ENCODE results near the gene KRT23.

The KRT23 gene

DNA sequence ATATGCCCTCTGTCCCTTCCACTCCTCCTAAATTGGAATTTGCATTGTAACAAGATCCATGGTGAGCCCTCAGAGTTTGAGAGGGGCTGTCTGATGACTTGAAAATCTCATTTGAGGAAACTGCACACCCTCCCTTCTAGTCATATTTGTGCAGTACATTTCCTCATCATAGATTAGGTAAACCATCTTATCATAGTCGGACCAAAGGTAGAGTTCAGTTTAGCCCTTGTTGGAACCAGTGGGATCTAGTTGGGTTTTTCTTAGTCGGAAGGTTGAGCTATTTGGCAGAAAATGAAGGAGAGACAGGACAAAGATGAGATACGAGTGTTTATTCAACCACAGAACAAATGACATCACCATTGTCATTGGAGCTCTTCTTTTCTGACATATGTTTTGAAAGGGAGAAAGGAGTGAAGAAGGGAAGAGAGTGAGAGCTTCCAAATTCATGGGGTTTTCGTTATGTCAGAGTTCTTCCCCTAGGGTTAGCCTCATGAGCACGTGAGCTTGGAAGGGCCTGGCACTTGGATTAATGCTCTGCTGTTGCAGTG, 36.6 kb downstream of the KRT23 start:
- no peak for TF ChIP-seq CTCF (IDR thresholded peaks at IDR 0.05; ENCODE audit: control insufficient read depth, insufficient read depth, low read depth, low read length, missing control alignments)
- no peak for DNase-seq (ENCODE audit: low read depth)
- H3K4me3 ChIP-seq (ENCODE audit: control insufficient read depth, low read depth, low read length): no peak overlapping the region

DNA sequence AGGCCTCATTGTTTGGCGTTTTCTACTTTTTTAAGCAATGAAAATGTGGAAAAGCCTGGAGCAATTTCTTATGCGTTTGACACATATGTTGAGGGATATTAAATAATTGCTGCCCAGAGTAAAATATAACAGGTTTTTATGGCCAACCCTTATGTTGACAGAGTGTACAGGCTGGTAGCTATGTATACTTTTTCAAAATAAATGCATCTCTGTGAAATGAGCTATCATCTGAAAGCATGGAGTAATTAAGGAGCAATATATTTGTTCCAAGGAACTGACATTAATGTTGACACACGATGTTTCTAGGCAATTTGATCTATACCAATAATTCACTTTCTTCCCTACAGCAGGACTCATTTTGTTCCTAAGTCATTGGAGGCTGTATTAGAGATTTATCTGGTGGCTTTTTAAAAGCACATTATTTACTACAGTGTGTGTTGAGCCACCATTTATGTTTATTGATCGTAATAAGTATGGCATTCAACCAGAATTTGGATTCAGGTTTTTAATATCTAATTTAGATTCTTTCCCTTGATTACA, 40.5 kb downstream of the KRT23 start:
- no peak overlapping the region for H3K4me3 ChIP-seq (ENCODE audit: control insufficient read depth, low read depth, low read length)
- TF ChIP-seq CTCF (IDR thresholded peaks at IDR 0.05; ENCODE audit: control insufficient read depth, insufficient read depth, low read depth, low read length, missing control alignments): no peak
- no peak for DNase-seq (ENCODE audit: low read depth)

GRCh38 chr17:40895106-40895730, 42.2 kb downstream of the KRT23 start:
- H3K4me3 ChIP-seq (ENCODE audit: control insufficient read depth, low read depth, low read length): no peak overlapping the region
- no peak for TF ChIP-seq CTCF (IDR thresholded peaks at IDR 0.05; ENCODE audit: control insufficient read depth, insufficient read depth, low read depth, low read length, missing control alignments)
- no peak for DNase-seq (ENCODE audit: low read depth)

DNA sequence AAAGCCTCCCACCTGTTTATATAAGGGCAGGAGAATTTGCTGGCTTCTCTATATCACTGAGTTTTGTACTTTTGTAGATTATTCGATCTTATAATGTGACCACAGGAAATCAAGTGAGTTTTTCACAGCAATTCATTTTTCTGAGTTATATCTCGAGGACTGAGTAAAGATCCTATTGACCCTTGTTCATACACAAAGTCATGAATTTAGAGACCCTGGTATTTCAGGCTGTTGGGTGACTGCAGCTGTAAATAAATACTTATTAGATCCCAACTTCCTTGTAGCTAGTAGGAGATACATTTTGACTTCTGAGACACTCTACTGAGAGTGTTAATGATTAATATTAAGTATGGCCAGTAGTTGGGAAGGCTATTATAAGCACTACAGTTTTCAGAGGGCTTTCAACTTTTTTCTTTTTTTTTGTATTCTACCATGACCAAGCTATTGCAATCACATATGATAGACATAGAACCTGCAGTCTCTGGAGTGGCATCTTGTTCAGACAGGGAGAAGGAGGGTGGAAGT, 49.2 kb downstream of the KRT23 start:
- DNase-seq (ENCODE audit: low read depth): no peak
- no peak for TF ChIP-seq CTCF (IDR thresholded peaks at IDR 0.05; ENCODE audit: control insufficient read depth, insufficient read depth, low read depth, low read length, missing control alignments)
- no peak overlapping the region for H3K4me3 ChIP-seq (ENCODE audit: control insufficient read depth, low read depth, low read length)

DNA sequence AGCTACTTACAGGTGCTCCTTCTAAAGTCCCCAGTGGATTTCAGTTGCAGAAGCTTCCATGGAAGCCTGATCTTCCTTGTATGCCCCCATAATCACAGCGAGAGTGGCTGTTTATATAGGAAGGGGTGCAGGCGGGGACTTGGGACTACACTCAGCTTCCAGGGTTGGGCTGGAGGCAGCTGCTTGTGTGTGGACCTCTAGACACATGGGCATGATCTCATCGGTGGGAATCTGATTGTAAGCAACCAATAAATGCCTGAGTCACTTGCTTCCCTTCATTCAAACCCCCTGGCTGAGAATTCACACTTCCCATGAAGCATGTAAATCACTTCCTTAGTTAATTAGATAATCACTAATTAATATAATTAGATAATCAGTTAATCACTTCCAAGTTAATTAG, 51.4 kb downstream of the KRT23 start:
- peak; percentile 40 for DNase-seq (ENCODE audit: low read depth)
- no peak overlapping the region for H3K4me3 ChIP-seq (ENCODE audit: control insufficient read depth, low read depth, low read length)
- no peak for TF ChIP-seq CTCF (IDR thresholded peaks at IDR 0.05; ENCODE audit: control insufficient read depth, insufficient read depth, low read depth, low read length, missing control alignments)

- peak; percentile 8 for TF ChIP-seq CTCF (IDR thresholded peaks at IDR 0.05; ENCODE audit: control insufficient read depth, insufficient read depth, low read depth, low read length, missing control alignments)
- DNase-seq (ENCODE audit: low read depth): no peak
- H3K4me3 ChIP-seq (ENCODE audit: control insufficient read depth, low read depth, low read length): no peak within 1 kb of the TSS
Measured at GRCh38 chr17:40884708-40885512, 52.5 kb downstream of the KRT23 start, which contains the start of gene KRT20. Gene KRT20 (minus strand): TSS chr17:40885242. CDS start chr17:40885185, 57 bp downstream.

All from AG09309 (cell line).